ENCODE measurements around the gene IL1RAPL2.
"Not testable (repeated sequence)": the region's sequence is repeated elsewhere in the genome, so short reads cannot be mapped to it uniquely, and the experiment has no call there.

IL1RAPL2 gene

GRCh38 chrX:105136786-105137185, 570.8 kb downstream of the IL1RAPL2 start:
- DNase-seq (ENCODE audit: extremely low read depth in 1 of 2, low read depth in 1 of 2): no peak

DNA sequence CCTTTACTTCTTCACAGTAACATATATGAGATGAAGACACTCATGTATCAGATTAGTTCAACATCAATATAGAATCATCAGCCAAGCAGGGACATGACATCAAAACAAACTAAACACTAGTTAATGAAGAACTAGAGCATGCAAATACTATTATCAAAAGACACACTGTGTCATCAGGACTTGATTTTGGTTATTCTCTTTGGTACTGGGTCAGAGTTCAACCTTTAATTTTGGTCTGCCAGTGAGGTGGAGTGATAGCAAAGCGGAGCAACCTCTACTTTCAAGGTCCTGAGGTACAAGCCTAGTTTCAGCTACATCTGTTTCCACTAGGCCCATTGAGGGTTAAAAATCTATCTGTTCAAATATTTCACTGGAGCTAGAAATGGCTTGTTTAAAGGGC, 584.0 kb downstream of the IL1RAPL2 start:
- DNase-seq (ENCODE audit: extremely low read depth in 1 of 2, low read depth in 1 of 2): no peak

DNA sequence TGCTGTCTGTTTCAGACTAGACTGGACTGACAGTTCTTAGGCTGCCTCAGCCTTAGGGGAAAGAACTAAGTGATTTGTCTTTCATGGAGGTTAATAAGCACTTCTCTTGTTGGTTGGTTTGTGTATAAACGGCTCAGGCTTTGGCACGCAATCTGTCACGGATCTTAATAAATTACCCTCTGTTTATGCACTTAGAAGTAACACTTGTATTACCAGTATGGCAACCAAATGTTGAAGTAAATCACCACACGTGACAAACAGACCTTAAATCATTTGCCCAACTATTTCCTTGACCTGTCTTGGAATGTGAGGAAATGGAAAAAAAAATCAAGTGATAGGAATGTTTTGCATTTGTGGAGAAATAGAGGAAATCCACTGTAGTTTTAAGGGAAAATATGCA, 584.6 kb downstream of the IL1RAPL2 start:
- no peak for DNase-seq (ENCODE audit: extremely low read depth in 1 of 2, low read depth in 1 of 2)

GRCh38 chrX:105167233-105167632, 601.2 kb downstream of the IL1RAPL2 start:
- DNase-seq (ENCODE audit: extremely low read depth in 1 of 2, low read depth in 1 of 2): no peak

DNA sequence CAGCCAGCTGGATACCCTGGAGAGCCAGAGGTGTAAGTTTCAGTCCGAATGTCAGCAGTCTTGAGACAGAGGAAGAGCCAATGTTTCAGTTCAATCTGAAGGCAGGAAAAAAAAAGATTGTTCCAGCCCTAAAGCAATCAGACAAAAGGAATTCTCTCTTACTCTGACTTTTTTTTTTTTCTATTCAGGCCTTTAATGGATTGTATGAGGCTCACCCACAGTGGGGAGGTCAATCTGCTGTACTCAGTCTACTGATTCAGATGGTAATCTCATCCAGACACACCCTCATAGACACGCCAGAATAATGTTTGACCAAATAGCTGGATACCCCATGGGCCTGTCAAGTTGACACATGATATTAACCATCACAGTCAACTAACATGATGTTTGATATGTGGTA, 602.6 kb downstream of the IL1RAPL2 start:
- no peak for DNase-seq (ENCODE audit: extremely low read depth in 1 of 2, low read depth in 1 of 2)

GRCh38 chrX:105173071-105173470, 607.1 kb downstream of the IL1RAPL2 start:
- DNase-seq (ENCODE audit: extremely low read depth in 1 of 2, low read depth in 1 of 2): no peak

DNA sequence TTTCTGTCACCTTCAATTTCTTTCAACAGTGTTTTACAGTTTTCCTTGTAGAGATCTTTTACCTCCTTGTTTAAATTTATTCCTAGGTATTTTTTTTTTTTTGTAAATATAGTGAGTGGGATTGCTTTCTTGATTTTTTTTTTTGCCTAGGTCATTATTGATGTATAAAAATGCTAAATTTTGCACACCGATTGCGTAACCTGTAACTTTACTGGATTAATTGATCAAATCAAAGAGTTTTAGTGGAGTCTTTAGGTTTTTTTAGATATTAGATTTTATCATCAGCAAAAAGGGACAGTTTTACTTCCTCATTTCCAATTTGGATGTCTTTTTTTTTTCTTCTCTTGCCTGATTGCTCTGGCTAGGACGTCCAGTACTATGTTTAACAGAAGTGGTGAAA, 613.6 kb downstream of the IL1RAPL2 start:
- no peak for DNase-seq (ENCODE audit: extremely low read depth in 1 of 2, low read depth in 1 of 2)

- DNase-seq (ENCODE audit: extremely low read depth in 1 of 2, low read depth in 1 of 2): no peak
Observed at GRCh38 chrX:105189093-105189492, 623.1 kb downstream of the IL1RAPL2 start.

DNA sequence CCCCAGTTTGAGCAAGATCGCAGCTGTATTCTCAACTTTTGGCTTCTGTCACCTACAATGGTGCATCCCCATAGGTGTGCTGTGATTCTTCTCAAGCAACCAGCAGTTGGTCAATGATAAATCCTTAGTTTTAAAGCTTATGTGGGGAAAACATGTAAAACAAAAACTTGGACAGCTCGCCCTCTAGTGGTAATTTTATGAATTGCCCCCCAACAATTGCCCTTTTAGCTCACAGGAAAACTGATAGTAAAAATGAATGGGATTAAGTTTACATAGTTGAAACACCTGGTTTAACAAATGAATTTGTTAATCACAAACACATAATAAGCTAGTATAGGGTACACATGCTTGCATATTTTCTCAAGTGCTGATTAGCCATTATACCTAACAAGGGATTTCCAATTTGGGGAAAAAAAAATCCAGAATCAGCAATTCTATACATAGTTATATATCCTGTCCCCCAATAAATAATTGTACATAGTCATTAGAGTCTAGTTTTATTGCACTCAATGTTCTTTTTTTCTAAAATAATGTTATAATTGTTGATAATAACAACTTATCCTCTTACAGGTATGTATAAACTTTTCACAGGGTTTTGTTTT, 624.4 kb downstream of the IL1RAPL2 start:
- no peak for DNase-seq (ENCODE audit: extremely low read depth in 1 of 2, low read depth in 1 of 2)

- DNase-seq (ENCODE audit: extremely low read depth in 1 of 2, low read depth in 1 of 2): no peak
Observed at GRCh38 chrX:105191878-105192277, 625.9 kb downstream of the IL1RAPL2 start.

GRCh38 chrX:105209406-105209805, 643.4 kb downstream of the IL1RAPL2 start:
- DNase-seq (ENCODE audit: extremely low read depth in 1 of 2, low read depth in 1 of 2): no peak

DNA sequence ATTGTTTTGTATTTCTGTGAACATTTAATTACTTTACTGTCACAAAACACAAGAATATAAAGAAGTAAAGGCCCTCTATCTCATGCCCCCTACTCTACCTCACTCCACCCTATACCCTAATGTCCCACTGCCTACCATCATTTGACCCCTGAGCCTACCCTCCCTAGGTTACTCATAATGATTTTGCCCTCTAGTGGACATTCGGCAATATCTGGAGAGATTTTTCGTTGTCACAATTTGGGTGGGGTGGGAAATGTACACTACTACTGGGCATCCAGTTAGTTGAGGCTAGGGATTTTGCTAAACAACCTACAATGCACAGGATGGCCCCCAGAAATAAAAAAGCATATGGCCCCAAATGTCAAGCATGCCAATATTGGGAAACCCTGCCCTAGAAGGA, 644.3 kb downstream of the IL1RAPL2 start:
- DNase-seq (ENCODE audit: extremely low read depth in 1 of 2, low read depth in 1 of 2): no peak

DNA sequence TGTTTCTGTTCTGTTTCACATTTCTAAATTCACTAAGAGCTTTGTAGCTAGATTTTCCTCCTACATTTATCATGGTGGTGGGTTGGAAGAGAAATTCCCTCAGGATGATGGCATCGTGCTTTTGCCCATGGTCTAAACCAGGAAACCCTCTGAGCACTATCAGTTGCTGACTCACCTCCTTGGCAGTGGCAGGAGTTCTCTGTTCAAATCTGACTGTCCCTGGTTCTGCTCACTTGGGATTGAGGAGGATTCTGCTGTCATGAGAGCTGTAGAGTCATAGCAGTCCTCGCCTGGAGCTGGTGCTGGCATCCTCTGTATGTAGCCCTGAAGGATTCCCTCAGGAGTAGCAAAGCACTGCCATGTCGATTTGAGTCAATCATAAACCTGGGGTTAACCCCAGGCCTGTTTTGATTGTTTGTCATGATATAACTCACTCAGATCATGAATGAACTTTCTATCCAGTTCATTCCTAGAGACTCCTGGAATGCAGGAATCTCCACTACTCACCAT, 645.1 kb downstream of the IL1RAPL2 start:
- DNase-seq (ENCODE audit: extremely low read depth in 1 of 2, low read depth in 1 of 2): no peak

DNA sequence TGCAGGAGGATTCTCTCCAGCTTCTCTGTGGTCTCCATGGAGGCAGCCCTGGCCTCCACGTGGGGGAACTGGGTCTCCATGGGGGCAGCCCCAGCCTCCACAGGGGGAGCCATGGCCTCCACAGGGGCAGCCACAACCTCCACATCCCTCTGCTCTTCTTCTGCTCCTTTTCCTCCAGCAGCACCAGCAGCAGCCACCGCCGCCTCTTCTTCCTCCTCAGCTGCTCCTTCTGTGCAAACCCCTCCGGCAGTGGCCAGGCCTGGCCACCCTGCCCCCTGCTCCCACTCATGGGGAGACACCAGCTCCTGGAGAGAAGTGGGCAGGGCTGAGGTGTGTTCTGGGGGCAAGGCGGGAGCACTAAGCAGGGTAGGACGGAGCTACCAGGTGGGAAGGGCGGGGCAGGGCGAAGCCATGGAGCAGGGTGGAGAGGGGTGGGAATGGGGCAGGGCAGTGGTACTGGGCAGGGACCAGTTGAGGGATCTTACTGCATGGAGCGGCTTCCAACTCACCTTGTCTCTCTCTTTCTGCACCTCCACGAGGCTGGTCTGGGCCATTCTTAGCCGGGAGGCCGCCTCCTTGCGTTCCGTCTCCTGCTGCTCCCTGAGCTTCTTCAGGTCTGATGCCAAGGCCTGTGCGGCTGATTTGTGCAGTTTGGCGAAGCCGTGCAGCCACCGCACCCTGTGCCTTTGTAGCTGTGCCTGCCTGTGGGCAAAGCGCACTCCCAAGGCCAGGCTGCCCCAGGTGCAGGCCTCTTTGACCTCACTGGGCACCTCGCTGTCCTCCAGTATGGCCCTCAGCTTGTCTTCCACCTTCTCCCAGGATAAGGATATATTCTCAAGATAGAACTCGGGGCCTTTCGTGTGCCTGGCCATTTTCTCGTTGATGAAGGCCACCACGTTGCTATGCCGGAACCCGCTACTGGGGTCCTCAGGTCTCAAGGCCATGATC, 653.7 kb downstream of the IL1RAPL2 start:
- DNase-seq (ENCODE audit: extremely low read depth in 1 of 2, low read depth in 1 of 2): no peak

DNA sequence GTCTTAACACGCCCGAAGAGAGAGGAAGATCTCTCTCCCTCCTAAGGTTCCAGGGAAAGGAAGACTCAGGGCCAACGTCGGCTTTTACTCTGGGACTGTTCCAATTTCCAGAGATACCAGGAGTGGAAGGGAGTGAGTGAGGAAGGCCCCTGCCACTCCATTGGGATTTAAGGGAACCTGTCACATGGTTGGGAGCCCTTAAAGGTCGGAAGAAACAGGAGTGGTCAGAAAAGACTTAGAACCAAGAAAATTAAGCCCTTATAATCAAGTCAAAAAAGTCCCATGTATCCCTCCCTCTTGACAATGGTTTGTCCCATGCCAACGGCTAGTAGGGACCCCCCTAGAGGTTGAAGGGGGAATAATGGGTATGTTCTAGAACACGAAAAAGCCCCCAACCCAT, 654.6 kb downstream of the IL1RAPL2 start, which contains the start of gene TEX13A:
TSS of gene TEX13A (minus strand) at position 59 of the 400 bp plus-strand sequence. CDS start 297 bp downstream, outside the sequence.
- no peak for DNase-seq (ENCODE audit: extremely low read depth in 1 of 2, low read depth in 1 of 2)

- no peak for DNase-seq (ENCODE audit: extremely low read depth in 1 of 2, low read depth in 1 of 2)
Observed at GRCh38 chrX:105221374-105221773, 655.4 kb downstream of the IL1RAPL2 start.

- DNase-seq (ENCODE audit: extremely low read depth in 1 of 2, low read depth in 1 of 2): no peak
Observed at GRCh38 chrX:105226499-105226898, 660.5 kb downstream of the IL1RAPL2 start.

DNA sequence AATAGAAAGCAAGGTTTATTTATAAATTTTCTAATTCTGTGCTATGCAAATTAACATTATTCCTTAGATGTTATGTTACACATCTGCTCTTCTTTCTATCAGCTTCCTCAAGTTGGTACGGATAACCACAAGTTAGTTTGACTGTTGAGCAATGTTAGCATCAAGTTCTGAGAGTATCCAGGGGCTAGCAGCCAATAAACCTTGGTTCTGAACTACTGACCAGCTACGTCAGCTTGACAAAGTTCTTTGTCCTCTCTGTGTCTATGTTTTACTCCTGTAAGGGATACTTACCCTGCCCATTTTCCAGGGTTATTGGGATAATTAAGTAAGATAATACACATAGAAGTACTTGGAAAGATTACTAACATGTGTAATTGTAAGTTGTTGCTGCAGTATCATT, 662.6 kb downstream of the IL1RAPL2 start:
- no peak for DNase-seq (ENCODE audit: extremely low read depth in 1 of 2, low read depth in 1 of 2)

- no peak for DNase-seq (ENCODE audit: extremely low read depth in 1 of 2, low read depth in 1 of 2)
Observed at GRCh38 chrX:105229146-105229545, 663.1 kb downstream of the IL1RAPL2 start.

- DNase-seq (ENCODE audit: extremely low read depth in 1 of 2, low read depth in 1 of 2): not testable (repeated sequence)
Observed at GRCh38 chrX:105237407-105237806, 671.4 kb downstream of the IL1RAPL2 start.

DNA sequence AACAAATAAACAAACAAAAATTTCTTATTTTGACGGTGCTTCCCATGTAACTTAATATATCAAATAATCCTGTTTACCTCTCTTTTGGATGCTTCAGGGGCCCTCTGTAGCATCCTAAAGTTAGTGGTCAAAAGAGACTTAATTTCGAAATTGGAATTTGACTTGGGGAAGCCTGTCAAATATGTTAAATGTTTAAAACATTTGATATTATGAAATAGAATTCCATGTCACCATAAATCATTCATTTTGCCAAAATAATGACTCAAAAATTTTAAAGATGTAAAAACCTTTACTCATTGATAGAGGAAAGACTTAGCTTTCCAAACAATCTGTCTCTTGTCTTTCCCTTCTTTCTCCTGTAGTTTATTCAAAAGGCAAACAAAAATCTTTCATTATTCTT, 675.1 kb downstream of the IL1RAPL2 start:
- DNase-seq (ENCODE audit: extremely low read depth in 1 of 2, low read depth in 1 of 2): no peak

All from activated CD8-positive, alpha-beta memory T cell treated with anti-CD3 and anti-CD28 coated beads for 1 hour (primary cell).